Calu3 (cell line): ENCODE results near the gene PTPRN2. TPM values are rescaled to one million over a fixed set of nuclear protein-coding genes. Genes with fewer than 3 reads are reported as not detected.

Experiments
- BruUV-seq: library from RNA; stranded (reverse); fragments of 400-500 nt; replicated peaks from 2 replicates; lab custom pipeline; 2021; lab: Mats Ljungman, UMichigan
- CTCF ChIA-PET: fragments of 300-600 bp; sonication (Branson Sonifier 250); formaldehyde crosslinking; loops from one replicate; lab custom pipeline; 2022; ENCODE audit warnings: antibody characterized with exemption; lab: Charles Lee
- DNase-seq: peaks from one replicate; pipeline ENCODE4 v3.0.0; 2022
- H3K27ac Mint-ChIP-seq: one replicate; pipeline ENCODE4 v1.8.0; 2022; ENCODE audit warnings: mixed read lengths; ENCODE audit not compliant: unreplicated experiment
- H3K27me3 Mint-ChIP-seq: one replicate; pipeline ENCODE4 v1.8.0; 2022; ENCODE audit warnings: mixed read lengths; ENCODE audit not compliant: unreplicated experiment
- H3K36me3 Mint-ChIP-seq: one replicate; pipeline ENCODE4 v1.8.0; 2022; ENCODE audit warnings: mild to moderate bottlenecking, moderate library complexity, mixed read lengths; ENCODE audit not compliant: insufficient read depth, unreplicated experiment
- H3K4me1 Mint-ChIP-seq: one replicate; pipeline ENCODE4 v1.8.0; 2022; ENCODE audit warnings: mild to moderate bottlenecking, low read depth, mixed read lengths; ENCODE audit not compliant: unreplicated experiment
- H3K4me3 Mint-ChIP-seq: one replicate; pipeline ENCODE4 v1.8.0; 2022; ENCODE audit warnings: mild to moderate bottlenecking, low read depth, moderate library complexity, mixed read lengths; ENCODE audit not compliant: unreplicated experiment
- H3K9me3 Mint-ChIP-seq: one replicate; pipeline ENCODE4 v1.8.0; 2022; ENCODE audit warnings: low read depth, mixed read lengths; ENCODE audit not compliant: unreplicated experiment
- CTCF ChIP-seq: fragments of 200-600 bp; IDR thresholded peaks from one replicate; pipeline ENCODE4 v1.8.0; 2022; ENCODE audit warnings: antibody characterized with exemption; ENCODE audit not compliant: unreplicated experiment
- intact Hi-C: fragments of 100-400 bp; cut with micrococcal nuclease; formaldehyde crosslinking; loops from one replicate; pipeline ENCODE4 v1.10.0; 2022; ENCODE audit not compliant: unreplicated experiment
- total RNA-seq: library from RNA; stranded (reverse); gene quantifications from 2 replicates; pipeline ENCODE4 v1.2.3, GENCODE V29; 2022

PTPRN2 gene
- total RNA-seq, 1 experiment from 2014 or later: 2.0 TPM

- intact Hi-C loops: no loop called here
- Mint-ChIP-seq H3K4me1 (no peaks in the 10 kb centered on the region), H3K4me3 (no peak overlapping the region), H3K27ac (no peak overlapping the region), H3K27me3 (peaks cover 25% of the 10 kb centered on the region), H3K36me3 (no peaks in the 10 kb centered on the region), H3K9me3 (peaks cover 8% of the 10 kb centered on the region)
- CTCF ChIA-PET: no interaction called here
- BruUV-seq: no TSS peak
- DNase-seq: no peak
- no peak for TF ChIP-seq CTCF
Observed at GRCh38 chr7:157630301-157630853, 957.2 kb downstream of the PTPRN2 start.

- no peak for TF ChIP-seq CTCF
- Mint-ChIP-seq H3K27me3 (peaks cover 20% of the 10 kb centered on the region), H3K27ac (no peak overlapping the region), H3K4me3 (no peak overlapping the region), H3K4me1 (no peaks in the 10 kb centered on the region), H3K9me3 (peaks cover 5% of the 10 kb centered on the region), H3K36me3 (no peaks in the 10 kb centered on the region)
- BruUV-seq: no TSS peak
- intact Hi-C loops: no loop called here
- CTCF ChIA-PET: no interaction called here
- no peak for DNase-seq
Observed at GRCh38 chr7:157628456-157628855, 959.2 kb downstream of the PTPRN2 start.

DNA sequence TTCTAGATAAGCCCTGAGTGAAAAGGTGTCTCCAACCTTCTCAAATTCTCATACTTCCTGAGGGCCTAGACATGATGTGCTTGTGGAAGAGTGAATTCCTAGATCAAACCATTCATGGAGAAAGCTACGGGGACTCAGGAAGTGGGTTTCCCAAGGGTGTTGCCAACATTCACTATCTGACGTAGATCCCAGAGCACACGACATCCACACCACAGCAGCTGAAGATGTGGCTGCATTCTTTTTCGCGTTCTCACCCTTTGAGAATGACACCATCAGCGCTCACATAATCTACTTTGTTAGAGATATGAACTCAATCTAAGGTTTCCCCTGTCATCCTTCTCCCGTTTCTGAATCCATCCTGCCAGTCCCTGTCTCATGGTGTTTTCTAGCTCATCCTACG lies 960.0 kb downstream of the PTPRN2 start:
- CTCF ChIA-PET: no interaction called here
- no peak overlapping the region for H3K27ac Mint-ChIP-seq
- DNase-seq: no peak
- no peaks in the 10 kb centered on the region for H3K4me1 Mint-ChIP-seq
- H3K9me3 Mint-ChIP-seq: peaks cover 2% of the 10 kb centered on the region
- H3K4me3 Mint-ChIP-seq: no peak overlapping the region
- TF ChIP-seq CTCF: no peak
- no peaks in the 10 kb centered on the region for H3K36me3 Mint-ChIP-seq
- peaks cover 12% of the 10 kb centered on the region for H3K27me3 Mint-ChIP-seq
- BruUV-seq: no TSS peak
- intact Hi-C loops: no loop called here

- CTCF ChIA-PET: no interaction called here
- Mint-ChIP-seq H3K27me3 (peaks cover 12% of the 10 kb centered on the region), H3K4me1 (no peaks in the 10 kb centered on the region), H3K4me3 (no peak overlapping the region), H3K36me3 (no peaks in the 10 kb centered on the region), H3K9me3 (peaks cover 2% of the 10 kb centered on the region), H3K27ac (no peak overlapping the region)
- no TSS peak for BruUV-seq
- intact Hi-C loops: no loop called here
- no peak for TF ChIP-seq CTCF
- no peak for DNase-seq
Observed at GRCh38 chr7:157627033-157627432, 960.6 kb downstream of the PTPRN2 start.
